ENCODE results near the gene KCNMA1.

KCNMA1 gene

GRCh38 chr10:77289790-77290189 lies 347.8 kb downstream of the KCNMA1 start:
- DNase-seq = no peak

GRCh38 chr10:77289027-77289501 lies 348.5 kb downstream of the KCNMA1 start:
- DNase-seq = no peak

DNA sequence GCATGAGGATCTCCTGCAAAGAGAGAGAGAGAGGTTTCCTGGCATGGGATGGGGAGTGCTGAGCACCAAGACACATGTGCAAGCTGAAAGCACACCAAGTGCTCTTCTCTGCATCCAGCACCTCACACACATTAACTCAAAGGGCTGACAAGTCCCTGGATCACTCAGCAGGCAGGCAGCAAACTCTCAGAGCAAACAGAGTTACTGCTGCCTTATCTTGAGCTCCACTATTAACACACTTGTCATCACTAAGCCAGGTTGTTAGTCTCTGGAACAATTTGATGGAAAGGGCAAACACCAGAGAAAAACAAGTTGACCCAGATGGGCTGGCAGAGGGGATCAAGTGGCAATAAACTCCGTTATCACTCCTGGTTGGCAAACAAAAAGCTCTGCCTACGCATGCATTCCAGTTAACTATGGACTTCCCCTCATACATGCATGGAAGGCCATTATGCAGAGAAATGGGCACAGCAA lies 349.9 kb downstream of the KCNMA1 start:
- DNase-seq = no peak

- DNase-seq = no peak
Measured at GRCh38 chr10:77286531-77287508, 350.8 kb downstream of the KCNMA1 start.

DNA sequence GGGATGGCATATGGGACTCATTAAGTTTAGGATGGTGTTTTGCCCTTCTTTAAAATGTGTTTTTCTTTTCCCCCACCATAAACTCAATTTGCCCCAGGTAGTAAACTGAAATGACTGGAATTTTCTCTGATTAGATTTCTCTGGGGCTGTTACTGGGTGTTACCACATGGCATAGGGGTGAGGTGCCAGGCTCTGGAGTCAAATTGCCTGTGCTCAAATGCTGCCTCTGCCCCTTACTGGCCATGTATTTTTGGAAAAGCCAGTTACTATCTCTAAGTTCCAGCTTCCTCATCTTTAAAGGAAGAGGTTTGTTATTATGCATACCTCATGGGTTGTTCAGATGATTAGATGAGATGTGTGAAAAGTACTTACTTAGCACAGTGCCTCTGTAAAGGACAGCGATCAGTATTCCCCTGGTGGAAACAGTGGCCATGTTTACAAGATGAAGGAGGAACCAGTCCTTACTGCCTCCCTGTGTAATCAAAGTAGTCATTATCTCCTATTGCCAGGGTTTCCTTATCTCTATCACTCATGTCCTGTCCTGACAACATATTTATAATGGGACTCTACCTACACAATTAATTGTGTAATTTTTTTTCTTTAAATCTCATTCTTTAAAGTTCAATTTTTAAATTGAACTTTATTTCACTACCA lies 352.0 kb downstream of the KCNMA1 start:
- no peak for DNase-seq

- DNase-seq = no peak
Measured at GRCh38 chr10:77284797-77285196, 352.8 kb downstream of the KCNMA1 start.

- no peak for DNase-seq
Measured at GRCh38 chr10:77283326-77283725, 354.3 kb downstream of the KCNMA1 start.

DNA sequence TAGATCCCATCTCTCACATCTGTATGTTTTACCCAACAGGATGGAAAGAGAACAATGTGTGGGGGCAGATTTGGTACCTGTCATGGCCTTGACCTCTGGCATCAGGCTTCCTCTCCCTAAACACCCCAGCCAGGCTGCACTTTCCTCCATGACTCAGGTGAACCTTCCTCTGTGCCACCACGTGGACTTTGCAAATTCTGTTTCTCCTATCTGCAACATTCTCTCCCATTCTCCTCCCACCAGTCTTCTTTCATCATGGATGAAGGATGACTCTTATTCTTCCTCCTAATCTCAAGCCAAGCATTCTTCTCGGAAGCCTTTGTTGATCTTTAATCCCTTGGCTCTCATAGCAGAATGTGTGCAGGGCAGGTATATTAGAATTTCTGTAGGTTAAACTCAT lies 355.4 kb downstream of the KCNMA1 start:
- DNase-seq = no peak

DNA sequence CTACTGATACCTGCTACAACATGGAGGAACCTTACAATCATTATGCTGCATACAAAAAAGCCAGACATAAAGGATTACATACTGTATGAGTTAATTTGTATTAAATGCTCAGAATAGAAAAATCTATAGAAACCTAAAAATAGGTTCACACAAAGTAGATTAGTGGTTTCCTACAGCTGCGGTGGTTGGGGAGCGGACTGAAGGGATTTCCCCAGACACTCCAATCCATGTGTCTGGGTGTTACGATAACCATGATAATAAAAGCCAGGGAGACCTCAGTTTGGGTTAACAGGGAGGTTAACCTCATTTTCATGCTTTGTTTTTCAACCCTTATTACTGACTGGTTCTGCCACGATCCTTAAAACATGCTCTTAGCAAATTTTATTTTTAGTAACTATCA lies 355.9 kb downstream of the KCNMA1 start:
- DNase-seq = no peak

DNA sequence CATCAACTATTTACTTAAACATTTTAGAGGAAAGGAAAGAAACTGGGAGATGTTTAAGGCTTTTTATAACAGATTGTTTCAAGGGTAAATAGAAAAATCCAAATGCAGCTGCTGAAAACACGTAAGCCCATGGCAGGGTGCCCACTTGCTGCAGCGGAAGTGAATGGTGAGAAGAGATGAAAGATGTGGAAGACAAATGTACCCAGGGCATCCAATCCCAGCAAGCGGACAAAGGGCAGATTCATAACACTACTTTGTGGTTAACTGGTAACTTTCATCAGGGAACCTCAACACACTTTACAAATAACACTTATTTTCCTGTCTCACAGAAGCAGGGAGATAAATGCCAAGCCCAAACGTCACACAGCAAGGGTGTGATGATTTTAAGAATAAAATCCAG lies 358.4 kb downstream of the KCNMA1 start:
- DNase-seq = no peak

DNA sequence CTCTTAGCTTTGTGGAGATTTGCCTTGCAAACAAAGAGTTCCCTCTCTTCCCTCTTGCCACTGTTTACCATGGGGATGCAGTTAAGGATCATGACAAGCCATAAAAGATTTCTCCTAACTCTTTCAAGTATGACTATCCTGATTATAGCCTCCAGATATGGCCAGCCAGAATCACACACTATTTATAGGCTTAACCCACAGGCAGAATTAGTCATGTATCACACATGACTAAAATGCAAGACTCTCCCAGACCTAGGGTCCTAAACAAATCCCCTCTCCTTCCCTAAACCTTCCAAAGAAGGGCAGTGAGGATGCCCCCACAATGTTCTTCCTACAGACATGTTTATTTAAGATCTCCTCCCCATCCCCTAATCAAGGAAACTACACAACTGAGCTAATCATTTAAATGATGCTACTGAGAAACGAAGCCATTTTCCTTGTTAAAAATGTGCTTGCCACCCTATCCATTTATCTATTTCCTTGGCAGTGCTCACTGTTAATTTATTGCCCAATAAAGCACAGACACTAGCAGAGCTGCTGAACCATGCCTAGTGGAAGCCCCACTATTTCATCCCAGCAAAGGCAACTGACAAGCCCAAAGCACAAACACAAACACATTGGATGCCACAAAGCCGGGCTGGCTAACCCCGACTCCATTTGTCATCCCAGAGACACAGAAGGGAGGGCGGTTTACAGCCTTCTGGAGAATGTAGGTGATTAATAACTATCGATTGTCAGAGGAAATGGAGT lies 363.4 kb downstream of the KCNMA1 start:
- DNase-seq = no peak

GRCh38 chr10:77269163-77269562 lies 368.4 kb downstream of the KCNMA1 start:
- no peak for DNase-seq

DNA sequence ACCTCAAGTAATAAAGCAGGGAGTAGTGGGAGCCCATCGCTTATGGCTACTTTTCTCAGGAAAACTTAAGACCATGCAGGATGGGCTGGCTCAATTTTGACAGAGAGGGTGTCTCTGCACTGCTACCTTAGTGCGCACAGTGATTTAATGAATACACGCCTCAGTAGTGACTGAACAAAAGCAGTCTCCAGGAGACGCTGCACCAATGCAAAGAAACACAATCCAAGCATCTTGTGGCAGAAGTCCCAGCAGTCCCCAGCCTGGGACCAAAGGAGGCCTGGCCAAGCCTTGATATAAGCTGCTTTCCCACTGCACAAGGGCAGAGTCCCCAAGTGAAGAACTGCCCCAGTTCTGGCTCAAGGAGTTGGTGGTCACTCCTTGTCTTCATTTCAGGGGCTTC lies 368.9 kb downstream of the KCNMA1 start:
- DNase-seq = no peak

- DNase-seq = no peak
Measured at GRCh38 chr10:77267703-77268675, 369.6 kb downstream of the KCNMA1 start.

GRCh38 chr10:77266242-77266641 lies 371.4 kb downstream of the KCNMA1 start:
- no peak for DNase-seq

DNA sequence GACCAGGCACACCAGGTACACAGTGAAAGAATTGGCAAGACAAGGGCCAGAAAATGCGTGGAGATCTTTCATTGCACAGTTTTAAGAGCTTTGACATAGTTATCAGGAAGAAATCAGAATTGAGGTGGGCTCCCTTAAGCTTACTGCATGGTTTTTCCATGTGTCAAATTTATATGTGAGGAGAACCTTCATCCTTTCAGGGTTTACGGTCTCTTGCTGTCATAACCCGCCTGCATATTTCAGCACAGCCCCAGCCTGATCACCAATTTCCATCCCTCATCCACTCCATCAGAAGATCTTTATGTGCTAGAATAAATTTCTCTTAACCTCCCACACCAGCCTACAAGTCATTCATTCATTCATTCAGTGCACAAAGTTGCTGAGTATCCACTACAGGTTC lies 373.1 kb downstream of the KCNMA1 start:
- DNase-seq = no peak

- no peak for DNase-seq
Measured at GRCh38 chr10:77264107-77264506, 373.5 kb downstream of the KCNMA1 start.

DNA sequence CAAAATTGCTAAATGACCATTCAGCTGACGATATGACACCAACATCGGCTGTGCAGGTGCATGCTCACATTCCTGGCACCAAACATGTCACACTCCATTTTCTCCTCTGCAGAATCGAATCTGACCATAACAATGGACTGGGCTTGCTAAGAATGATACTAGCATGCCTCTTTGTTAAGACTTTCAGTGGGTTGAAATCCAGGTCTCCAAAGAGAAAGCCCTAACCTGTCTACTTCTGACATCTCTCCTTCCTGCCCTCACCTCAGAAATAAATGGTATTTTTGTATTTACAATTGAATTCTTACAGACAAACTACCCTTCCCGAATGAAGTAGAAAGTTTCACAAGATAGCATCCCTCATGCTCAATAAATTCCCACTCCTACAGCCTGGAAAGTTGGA lies 373.9 kb downstream of the KCNMA1 start:
- DNase-seq = no peak

GRCh38 chr10:77261146-77261545 lies 376.5 kb downstream of the KCNMA1 start:
- DNase-seq = no peak

- no peak for DNase-seq
Measured at GRCh38 chr10:77259171-77259874, 378.3 kb downstream of the KCNMA1 start.

DNA sequence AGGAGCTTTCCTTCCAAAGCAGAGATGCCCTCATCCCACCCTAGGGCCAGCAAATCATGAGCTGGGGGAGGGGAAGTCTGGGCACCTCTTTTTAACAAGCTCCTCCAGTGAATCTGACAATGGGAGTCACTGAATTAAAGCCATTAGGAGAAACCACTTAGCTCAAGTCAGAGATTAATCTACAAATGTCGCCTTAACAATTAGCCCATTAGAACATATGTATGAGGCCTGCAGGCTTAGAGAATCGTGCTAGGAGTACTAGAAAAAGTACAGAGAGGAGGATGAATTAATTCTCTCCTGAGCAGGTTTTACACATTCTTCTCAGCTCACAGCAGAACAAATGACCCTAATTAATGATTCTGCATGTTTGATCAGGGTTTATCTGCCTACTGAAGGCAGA lies 381.3 kb downstream of the KCNMA1 start:
- no peak for DNase-seq
